DMS 273 (cell line): ENCODE data around the gene AIFM2.
"Not testable (repeated sequence)": the region's sequence is repeated elsewhere in the genome, so short reads cannot be mapped to it uniquely, and the experiment has no call there.

Experiments used
- DNase-seq: peaks from one replicate; lab custom pipeline; 2025; ENCODE audit not compliant: unreplicated experiment; lab: John Stamatoyannopoulos, UW

AIFM2 gene

GRCh38 chr10:70132098-70133029, at the start of gene AIFM2:
Gene AIFM2 (minus strand): TSS chr10:70132825. CDS start chr10:70124084, 8,741 bp downstream.
- DNase-seq = peak; percentile 79

GRCh38 chr10:70179209-70179608, 46.6 kb upstream of the AIFM2 start:
- not testable (repeated sequence) for DNase-seq

GRCh38 chr10:70178139-70178725, 45.6 kb upstream of the AIFM2 start:
- no peak for DNase-seq

DNA sequence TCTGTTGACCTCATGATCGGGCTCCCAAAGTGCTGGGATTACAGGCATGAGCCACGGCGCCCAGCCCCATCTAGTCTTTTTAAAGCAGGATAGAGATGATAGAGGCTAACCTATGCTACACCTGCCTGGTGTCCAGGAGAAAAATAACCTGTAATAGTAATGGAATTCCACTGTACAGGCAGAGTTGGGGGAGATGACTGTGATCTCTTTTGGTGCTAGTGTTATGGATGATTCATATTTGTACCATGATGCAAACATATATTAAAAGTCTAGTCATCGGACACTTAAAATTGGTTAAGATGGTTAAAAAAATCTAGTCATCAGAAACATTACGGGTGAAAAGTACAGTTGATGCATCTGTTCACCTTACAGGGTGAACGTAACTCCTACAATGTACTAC, 43.8 kb upstream of the AIFM2 start:
- no peak for DNase-seq

DNA sequence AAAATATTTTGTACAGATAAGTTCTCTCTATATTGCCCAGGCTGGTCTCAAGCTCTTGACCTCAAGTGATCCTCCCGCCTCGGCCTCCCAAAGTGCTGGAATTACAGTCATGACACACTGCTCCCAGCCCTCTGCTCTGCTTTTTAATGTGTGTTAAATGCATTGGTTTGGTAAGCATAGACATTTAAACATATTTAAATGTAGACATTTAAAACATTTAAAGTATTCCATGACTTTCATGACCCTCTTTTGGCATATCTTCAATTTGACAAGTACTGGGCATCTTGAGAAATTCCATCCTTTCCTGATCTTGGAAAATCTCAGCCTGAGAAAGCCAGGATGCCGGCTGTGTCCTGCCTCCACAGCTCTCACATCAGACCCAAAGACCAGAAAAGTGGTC, 42.9 kb upstream of the AIFM2 start:
- DNase-seq = no peak

- no peak for DNase-seq
Measured at GRCh38 chr10:70174058-70174741, 41.6 kb upstream of the AIFM2 start.

- DNase-seq = peak; percentile 24
Measured at GRCh38 chr10:70169649-70170364, 37.2 kb upstream of the AIFM2 start.

DNA sequence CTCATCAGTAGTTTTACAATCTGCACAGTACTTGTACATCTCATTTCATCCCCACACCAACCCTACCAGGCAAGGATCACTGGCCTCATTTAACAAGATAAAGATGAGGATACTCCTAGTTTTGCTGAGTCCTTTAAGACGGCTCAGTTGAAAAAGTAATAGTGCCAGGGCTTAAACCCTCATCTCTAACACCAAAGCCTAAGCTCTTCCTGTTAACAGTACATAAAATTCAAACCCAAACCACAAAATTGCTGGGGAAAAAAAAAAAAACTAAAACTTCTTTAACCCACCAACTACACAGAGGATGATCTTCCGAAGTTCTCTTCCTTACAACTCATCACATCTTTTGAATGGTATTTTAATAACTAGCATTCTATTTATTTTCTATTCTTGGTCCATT, 36.4 kb upstream of the AIFM2 start:
- no peak for DNase-seq

DNA sequence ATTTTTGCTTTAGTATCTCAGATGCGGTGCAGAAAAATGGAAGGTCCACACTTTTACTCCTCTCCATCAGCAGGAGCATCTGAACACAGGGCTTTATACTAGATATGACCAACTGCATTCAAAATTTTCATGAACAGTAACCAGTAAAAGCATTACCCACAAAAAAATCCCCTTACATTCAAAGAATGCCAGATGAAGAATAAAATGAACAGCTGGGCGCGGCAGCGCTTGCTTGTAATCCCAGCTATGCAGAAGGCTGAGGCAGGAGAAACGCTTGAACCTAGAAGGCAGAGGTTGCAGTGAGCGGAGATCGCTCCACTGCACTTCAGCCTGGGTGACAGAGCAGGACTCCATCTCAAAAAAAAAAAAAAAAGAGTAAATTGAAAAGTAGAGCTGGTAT, 34.6 kb upstream of the AIFM2 start:
- no peak for DNase-seq

GRCh38 chr10:70166394-70166793, 33.8 kb upstream of the AIFM2 start:
- DNase-seq = no peak

DNA sequence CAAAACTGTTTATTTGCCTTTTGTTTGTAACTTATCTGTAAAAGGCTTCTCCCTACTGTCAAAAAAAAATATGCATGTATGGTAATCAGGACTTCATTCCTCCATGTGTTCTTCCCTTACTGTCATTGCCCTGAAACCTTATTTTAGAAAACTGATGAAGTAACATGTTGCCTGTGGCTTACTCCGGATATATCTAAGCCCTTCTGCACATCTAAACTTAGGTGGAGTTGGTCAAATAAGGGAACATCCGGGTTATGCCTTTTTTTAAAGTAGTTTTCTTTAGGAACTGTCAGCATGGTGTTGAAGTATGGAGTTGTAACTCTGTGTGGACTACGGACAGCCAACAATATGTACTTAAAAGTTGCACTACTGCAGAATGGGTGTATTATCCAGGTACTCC, 31.5 kb upstream of the AIFM2 start:
- no peak for DNase-seq

GRCh38 chr10:70163448-70163847, 30.8 kb upstream of the AIFM2 start:
- DNase-seq = no peak

DNA sequence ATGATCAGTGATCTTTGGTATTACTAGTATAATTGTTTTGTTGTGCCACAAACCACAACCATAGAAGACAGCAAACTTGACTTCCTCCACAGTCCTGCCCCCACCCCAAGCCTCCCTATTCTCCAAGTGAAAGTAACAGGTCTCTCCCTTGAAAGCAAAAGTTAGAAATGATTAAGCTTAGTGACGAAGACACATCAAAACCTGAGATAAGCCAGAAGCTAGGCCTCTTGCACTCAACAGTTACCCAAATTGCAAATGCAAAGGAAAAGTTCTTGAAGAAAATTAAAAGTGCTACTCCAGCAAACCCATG, 30.2 kb upstream of the AIFM2 start:
- no peak for DNase-seq

DNA sequence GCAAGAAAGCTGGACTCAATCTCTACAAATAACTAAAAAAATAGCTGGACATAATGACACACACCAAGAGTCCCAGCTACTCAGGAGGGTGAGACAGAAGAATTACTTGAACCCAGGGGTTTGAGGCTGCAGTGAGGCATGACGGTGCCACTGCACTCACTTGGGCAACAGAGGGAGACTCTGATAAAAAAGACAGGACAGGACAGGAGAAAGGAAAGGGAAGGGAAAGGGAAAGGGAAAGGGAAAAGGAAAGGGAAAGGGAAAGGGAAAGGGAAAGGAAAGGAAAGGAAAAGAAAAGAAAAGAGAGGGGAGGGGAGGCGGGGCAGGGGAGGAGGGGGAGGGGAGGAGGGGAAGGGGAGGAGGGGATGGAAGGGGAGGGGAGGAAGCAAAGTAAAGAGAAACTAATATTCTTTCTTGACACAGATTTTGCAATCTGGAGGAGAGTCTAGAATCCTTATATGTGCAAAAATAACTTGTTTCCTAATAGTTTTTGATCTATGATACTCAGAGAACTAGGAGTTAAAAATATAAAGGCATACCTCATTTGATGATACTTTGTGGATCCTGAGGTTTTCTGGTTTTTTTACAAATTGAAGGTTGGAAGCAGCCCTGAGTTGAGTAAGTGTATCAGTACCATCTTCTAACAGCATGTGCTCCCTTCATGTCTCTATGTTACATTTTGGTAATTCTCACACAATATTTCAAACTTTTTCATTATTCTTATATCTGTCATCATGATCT, 29.7 kb upstream of the AIFM2 start:
- DNase-seq = no peak

DNA sequence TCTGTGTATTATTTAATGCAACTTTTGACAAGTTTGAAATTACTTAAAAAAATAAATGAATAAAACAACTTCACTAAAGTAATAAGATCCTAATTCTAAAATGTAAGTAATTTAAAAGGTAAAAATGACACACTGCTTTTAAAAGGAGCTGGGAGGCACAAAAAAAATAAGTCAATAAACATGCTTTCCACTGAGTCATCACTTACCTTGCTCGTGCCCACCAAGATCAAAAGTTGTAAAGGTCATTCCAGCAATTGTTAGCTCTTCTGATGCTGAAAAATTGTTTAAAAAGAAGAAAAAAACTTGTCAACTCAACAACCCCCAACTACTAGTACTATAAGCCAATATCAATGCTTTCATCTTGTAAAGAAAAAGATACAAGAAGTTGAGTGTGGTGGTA, 28.2 kb upstream of the AIFM2 start:
- DNase-seq = no peak

DNA sequence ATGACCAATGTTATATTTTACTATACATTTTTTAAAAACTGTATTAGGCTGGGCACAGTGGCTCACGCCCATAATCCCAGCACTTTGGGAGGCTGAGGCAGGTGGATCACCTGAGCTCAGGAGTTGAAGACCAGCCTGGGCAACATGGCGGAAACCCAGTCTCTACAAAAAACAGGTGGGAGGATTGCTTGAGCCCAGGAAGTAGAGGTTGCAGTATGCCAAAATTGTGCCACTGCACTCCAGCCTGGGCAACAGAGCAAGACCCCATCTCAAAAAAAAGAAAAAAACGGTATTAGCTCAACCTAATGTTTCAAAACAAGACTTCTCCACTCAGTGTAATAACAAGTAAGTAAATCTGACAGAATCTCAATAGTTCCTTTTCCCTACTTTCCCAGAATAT, 26.7 kb upstream of the AIFM2 start:
- DNase-seq = not testable (repeated sequence)

DNA sequence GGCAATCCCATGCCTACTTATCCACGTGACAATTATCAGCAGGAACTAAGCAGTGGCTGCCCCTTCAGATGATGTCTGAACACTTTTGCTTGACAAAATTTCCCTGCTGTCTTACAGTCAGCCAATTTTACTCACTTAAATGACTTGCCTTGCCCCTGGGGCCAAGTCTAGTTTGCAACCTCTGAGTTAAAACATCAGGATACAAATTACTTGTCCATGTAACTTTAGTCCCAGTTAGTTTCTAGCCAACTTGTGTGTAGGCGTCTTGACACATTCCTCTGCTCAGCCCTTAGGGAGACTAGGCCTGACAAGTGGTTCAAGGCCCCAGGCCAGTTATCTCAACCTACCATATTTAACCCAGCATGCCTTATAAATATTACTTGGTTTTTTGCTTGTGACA, 25.5 kb upstream of the AIFM2 start:
- DNase-seq = no peak

DNA sequence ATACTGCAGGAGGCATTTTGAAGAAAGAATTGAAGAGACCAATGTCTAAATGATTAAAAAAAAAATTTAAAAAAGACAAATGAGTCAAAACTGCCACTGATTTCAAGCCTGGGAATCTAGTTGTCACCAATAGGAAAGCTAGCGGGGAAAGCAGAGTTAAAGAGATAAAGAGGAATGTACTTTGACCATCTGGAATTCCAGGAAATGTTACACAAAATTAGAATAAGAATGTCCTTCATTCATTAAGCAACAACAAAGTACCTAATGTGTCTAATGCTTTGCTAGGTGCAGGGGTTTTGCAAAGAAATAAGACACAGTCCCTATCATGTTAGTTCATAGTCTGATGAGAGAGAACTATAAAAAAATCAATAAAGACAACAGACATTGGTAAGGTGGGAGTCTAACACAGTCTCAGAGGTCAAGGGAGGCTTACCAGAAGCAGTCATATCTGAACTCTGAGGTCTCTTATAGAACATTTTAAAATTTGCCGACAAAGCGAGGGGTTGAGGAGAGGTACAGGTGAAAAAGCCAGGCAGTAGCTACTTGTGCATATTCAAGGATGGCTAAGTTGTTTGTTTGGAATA, 22.7 kb upstream of the AIFM2 start:
- DNase-seq = no peak

DNA sequence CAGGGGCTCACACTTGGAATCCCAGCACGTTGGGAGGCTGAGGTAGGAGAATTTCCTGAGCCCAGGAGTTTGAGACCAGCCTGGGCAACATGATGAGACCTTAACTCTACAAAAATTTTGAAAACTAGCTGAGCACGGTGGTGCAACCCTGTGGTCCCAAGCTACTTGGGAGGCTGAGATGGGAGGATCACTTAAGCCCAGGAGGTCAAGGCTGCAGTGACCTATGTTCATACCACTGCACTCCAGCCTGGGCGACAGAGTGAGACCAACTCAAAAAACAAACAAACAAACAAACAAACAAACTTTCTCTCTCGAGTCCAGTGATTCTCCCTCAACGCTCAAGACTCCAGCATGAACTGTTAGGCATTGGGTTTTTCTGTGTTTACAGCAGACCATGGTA, 15.9 kb upstream of the AIFM2 start:
- DNase-seq = no peak

GRCh38 chr10:70147259-70147625, 14.6 kb upstream of the AIFM2 start:
- DNase-seq = no peak
